ENCODE data around the gene MAP2K2.

DNA sequence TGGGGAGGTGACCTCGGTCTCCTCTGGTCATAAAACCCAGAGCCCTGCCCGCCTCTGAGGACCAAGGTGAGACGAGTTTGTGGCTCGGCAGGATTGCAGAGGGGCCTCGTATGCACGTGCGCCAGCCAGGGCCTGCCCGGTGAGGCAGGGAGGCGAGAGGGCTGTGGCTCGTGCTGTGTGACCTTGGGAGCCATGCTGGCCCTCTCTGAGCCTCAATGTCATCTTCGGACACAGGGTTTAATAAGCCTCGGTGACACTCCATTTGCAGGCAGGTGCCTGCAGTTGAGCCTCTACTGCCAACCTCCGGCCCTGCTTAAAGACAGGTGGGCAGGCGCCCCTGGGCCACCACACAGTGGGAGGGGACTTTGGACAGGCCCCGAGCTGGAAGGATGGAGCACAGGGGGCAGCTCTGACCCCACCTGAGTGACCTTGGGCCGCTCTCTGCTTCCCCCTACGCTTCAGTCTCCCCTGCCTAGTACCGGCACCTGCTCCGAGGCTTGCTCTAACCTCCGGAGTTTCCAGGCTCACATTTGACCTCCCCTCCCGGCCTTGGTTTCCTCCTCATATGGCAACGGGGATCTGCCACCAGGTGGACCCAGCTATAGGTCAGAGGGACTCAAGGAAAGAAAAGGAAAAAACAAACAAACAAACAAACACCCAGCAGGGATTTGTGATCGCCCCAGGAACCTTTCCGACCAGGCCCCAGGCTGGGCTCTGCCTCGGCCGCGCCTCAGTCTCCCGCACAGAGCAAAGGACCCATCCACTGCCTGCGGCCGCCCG, 60.4 kb downstream of the MAP2K2 start:
- no peak for TF ChIP-seq POLR2A (IDR thresholded peaks at IDR 0.05; ENCODE audit: low read length)
- TF ChIP-seq MYC (IDR thresholded peaks at IDR 0.05; ENCODE audit: borderline replicate concordance, low read length): no peak
- no peak for TF ChIP-seq E2F6 (IDR thresholded peaks at IDR 0.05; ENCODE audit: borderline replicate concordance, low read depth)
- TF ChIP-seq, protein P1, sequence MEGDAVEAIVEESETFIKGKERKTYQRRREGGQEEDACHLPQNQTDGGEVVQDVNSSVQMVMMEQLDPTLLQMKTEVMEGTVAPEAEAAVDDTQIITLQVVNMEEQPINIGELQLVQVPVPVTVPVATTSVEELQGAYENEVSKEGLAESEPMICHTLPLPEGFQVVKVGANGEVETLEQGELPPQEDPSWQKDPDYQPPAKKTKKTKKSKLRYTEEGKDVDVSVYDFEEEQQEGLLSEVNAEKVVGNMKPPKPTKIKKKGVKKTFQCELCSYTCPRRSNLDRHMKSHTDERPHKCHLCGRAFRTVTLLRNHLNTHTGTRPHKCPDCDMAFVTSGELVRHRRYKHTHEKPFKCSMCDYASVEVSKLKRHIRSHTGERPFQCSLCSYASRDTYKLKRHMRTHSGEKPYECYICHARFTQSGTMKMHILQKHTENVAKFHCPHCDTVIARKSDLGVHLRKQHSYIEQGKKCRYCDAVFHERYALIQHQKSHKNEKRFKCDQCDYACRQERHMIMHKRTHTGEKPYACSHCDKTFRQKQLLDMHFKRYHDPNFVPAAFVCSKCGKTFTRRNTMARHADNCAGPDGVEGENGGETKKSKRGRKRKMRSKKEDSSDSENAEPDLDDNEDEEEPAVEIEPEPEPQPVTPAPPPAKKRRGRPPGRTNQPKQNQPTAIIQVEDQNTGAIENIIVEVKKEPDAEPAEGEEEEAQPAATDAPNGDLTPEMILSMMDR (IDR thresholded peaks at IDR 0.05): no peak; the same call in 2 of the 3 replicates
- TF ChIP-seq NPAS2 (CRISPR knock-in tag; IDR thresholded peaks at IDR 0.05; ENCODE audit: borderline replicate concordance): no peak
- TF ChIP-seq EP300 (IDR thresholded peaks at IDR 0.05): no peak
- TF ChIP-seq, protein P2, sequence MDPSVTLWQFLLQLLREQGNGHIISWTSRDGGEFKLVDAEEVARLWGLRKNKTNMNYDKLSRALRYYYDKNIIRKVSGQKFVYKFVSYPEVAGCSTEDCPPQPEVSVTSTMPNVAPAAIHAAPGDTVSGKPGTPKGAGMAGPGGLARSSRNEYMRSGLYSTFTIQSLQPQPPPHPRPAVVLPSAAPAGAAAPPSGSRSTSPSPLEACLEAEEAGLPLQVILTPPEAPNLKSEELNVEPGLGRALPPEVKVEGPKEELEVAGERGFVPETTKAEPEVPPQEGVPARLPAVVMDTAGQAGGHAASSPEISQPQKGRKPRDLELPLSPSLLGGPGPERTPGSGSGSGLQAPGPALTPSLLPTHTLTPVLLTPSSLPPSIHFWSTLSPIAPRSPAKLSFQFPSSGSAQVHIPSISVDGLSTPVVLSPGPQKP (IDR thresholded peaks at IDR 0.05; ENCODE audit: low read depth, low read length): no peak

All from A549 (cell line).